Duodenal mucosa (tissue), 2 donors: ENCODE data around the gene FRMD5.

ENCODE experiments used
- H3K27ac ChIP-seq: one replicate; pipeline ENCODE4 v1.7.0; 2013; ENCODE audit warnings: low read depth, low read length
- H3K27me3 ChIP-seq, 2 donors: one replicate each; pipeline ENCODE4 v1.7.0; 2013; ENCODE audit warnings: low read length in 2 of 2, control low read depth in 1 of 2; ENCODE audit not compliant: insufficient read depth in 2 of 2, control insufficient read depth in 1 of 2
- H3K36me3 ChIP-seq, 2 donors: one replicate each; pipeline ENCODE4 v1.7.0; 2013; ENCODE audit warnings: low read length in 2 of 2, control low read depth in 1 of 2; ENCODE audit not compliant: insufficient read depth in 2 of 2, control insufficient read depth in 1 of 2
- H3K4me1 ChIP-seq, 2 donors: one replicate each; pipeline ENCODE4 v1.7.0; 2013; ENCODE audit warnings: low read length in 2 of 2, control low read depth in 1 of 2; ENCODE audit not compliant: insufficient read depth in 2 of 2, control insufficient read depth in 1 of 2
- H3K4me3 ChIP-seq, 2 donors: one replicate each; pipeline ENCODE4 v1.7.0; 2013; ENCODE audit warnings: low read length in 2 of 2, low read depth in 1 of 2
- H3K9ac ChIP-seq, 2 donors: one replicate each; pipeline ENCODE4 v1.7.0; 2013; ENCODE audit warnings: low read length in 2 of 2, low read depth in 1 of 2
- H3K9me3 ChIP-seq, 2 donors: one replicate each; pipeline ENCODE4 v1.7.0; 2013; ENCODE audit warnings: low read length in 2 of 2, control low read depth in 1 of 2; ENCODE audit not compliant: control insufficient read depth in 1 of 2

The FRMD5 gene

DNA sequence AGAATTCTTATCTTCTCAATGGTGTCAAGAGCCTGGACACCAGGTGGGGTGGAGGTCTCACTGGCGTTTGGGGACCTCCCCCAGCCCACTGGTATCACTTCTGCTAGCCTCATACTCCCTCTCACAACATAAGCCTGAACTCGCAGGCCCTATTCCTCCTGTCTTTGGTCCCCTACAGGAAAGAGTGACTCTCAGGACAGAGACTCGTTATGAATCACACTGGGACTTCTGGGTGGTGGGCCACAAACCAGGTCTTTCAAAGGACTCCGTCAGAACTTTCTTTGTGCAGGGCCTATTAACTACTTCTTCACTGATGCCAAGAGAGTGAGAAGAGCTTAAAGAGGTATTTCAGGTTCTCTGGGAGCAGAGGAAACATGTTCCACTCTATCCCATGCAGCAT, 267.9 kb downstream of the FRMD5 start:
- Histone ChIP-seq H3K4me3 (no peak overlapping the region), H3K36me3 (no peaks in the 10 kb centered on the region), H3K9me3 (no peaks in the 10 kb centered on the region), H3K4me1 (no peaks in the 10 kb centered on the region), H3K27ac (no peak overlapping the region), H3K9ac (no peak overlapping the region), H3K27me3 (peaks cover 0 to 3% of the 10 kb centered on the region in 2 donors)

DNA sequence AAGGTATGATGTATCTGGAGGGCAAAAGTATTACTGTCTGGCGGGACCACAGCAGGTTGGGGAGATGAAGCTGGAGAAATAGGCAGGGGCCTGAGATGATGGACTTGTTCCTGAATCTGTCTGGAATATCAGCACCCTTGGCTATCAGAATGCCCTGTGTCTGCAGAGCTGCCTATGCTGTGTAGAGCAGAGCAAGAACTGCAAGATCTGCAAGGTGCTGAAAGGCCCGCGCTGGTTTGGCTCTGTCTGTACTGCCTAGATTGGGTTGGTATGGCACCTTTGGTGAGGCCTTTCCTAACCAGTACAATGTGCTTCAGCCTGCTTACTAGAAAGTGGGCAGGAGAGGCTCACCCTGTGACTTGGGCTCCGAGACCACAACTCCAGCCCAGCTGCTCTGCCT, 271.5 kb downstream of the FRMD5 start:
- no peak overlapping the region for H3K27ac ChIP-seq
- H3K27me3 ChIP-seq = no peaks in the 10 kb centered on the region
- no peak overlapping the region for H3K9ac ChIP-seq
- H3K4me1 ChIP-seq = no peaks in the 10 kb centered on the region
- no peak overlapping the region for H3K4me3 ChIP-seq
- no peaks in the 10 kb centered on the region for H3K36me3 ChIP-seq
- H3K9me3 ChIP-seq = no peaks in the 10 kb centered on the region

DNA sequence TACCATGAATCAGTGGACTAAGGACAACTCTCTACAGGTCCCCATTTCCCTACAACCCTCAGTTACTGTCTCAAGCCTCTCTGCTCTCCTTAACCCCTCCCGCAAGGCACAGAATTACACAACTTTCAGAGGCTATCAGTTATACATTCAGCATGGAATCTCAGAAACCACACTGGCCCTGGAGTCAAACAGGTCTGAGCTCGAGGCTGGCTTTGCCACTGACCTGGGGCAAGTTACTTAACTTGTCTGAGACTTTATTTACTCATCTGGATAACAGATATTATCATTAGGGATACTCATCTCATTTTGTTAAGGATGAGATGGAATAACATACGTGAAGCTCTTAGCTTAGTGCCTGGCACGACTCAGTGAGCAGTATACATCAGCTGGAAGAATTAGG, 273.1 kb downstream of the FRMD5 start:
- Histone ChIP-seq H3K27ac (no peak overlapping the region), H3K4me3 (no peak overlapping the region), H3K4me1 (no peaks in the 10 kb centered on the region), H3K36me3 (no peaks in the 10 kb centered on the region), H3K9me3 (no peaks in the 10 kb centered on the region), H3K9ac (no peak overlapping the region), H3K27me3 (no peaks in the 10 kb centered on the region)

DNA sequence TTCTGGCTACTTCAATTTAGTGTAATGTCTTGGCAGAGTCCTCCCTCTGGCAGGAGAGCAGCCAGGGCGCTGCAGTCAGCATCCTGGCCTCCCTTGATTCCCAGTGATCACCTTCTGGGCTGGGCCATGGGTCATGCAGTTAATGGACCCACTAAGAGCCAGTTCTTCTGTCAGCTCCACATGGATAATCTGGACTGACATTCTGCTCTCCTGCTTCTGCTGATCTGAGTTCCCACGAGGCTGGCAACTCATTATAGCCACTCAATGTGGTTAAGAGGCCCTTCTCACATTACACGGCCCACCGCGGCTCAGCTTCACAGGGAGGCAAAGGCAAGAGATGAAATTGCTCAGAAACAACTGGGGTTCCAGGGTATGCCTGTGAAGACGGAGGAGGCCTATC, 274.3 kb downstream of the FRMD5 start:
- Histone ChIP-seq H3K4me1 (no peaks in the 10 kb centered on the region), H3K27ac (no peak overlapping the region), H3K36me3 (no peaks in the 10 kb centered on the region), H3K9ac (no peak overlapping the region), H3K9me3 (no peaks in the 10 kb centered on the region), H3K27me3 (no peaks in the 10 kb centered on the region), H3K4me3 (no peak overlapping the region)

DNA sequence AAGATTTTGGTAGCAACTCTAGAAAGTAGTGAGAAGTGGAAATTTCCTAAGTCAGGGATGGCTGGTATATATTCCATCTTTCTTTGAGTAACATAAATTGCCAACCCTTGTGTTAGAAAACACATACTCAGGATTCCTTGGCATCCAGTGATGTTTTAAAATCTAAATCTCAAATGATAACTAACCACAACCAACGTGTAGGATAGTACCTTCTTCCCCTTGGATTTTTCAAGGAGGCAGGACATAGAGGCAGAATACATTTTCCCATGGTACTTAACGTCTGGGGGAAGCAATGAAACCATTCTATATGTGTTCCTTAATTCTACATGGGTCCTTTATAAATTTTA, 274.8 kb downstream of the FRMD5 start:
- Histone ChIP-seq H3K9ac (no peak overlapping the region), H3K9me3 (no peaks in the 10 kb centered on the region), H3K27me3 (no peaks in the 10 kb centered on the region), H3K36me3 (no peaks in the 10 kb centered on the region), H3K27ac (no peak overlapping the region), H3K4me3 (no peak overlapping the region), H3K4me1 (no peaks in the 10 kb centered on the region)

DNA sequence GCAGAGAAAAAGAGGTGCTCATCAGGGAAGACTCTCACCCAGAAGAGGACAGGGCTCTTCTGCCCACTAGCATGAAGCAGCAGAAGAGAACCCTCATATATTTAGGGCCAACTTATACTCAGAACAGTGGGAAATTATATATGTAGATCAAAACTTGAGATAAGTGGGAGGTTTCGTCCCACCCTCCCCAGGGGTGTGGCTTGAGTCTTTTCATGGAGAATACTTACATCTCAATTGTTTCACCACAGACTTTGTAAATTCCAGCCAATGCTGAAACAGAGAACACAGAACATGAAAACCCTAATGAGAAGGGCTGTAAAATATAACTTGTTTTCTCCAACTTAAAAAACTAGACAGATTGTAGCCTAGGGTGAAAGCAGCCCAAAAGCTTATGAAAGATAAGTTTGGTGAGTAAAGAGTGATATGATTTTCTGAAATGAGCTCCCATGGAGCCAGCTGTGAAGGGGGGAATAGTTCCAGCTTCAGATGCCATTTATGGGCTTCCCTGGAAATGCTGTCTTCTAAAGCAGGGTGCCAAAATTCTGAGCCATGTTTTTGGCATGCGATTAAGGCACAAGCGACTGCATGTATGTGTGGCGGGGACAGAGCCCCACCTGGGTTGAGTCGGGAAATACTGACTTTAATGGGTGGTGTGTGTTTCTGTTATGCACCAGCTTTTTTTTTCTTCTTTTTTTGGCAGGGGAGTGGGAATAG, 275.4 kb downstream of the FRMD5 start:
- Histone ChIP-seq H3K36me3 (no peaks in the 10 kb centered on the region), H3K9ac (no peak overlapping the region), H3K4me1 (no peaks in the 10 kb centered on the region), H3K27ac (no peak overlapping the region), H3K9me3 (no peaks in the 10 kb centered on the region), H3K4me3 (no peak overlapping the region), H3K27me3 (no peaks in the 10 kb centered on the region)

DNA sequence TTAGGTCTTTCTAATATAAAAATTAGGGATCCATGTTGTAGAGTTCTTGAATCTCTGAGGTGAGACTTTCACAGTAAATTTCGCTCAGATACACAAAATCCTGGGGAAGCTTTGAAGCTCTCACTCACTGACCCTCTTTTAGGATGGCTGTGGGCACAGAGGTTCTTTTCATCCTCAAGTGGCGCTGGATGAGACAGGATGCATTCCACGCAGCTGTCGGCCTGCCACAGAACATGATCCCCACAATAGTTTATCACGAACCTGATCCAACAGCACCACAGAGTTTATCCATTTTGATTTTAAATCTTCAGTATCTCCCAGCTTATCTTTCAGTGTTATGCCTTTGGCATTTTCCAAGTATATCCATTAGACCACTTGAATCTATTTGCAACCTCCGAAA, 276.4 kb downstream of the FRMD5 start:
- Histone ChIP-seq H3K9ac (no peak overlapping the region), H3K4me1 (no peaks in the 10 kb centered on the region), H3K4me3 (no peak overlapping the region), H3K36me3 (no peaks in the 10 kb centered on the region), H3K27ac (no peak overlapping the region), H3K9me3 (no peaks in the 10 kb centered on the region), H3K27me3 (no peaks in the 10 kb centered on the region)

DNA sequence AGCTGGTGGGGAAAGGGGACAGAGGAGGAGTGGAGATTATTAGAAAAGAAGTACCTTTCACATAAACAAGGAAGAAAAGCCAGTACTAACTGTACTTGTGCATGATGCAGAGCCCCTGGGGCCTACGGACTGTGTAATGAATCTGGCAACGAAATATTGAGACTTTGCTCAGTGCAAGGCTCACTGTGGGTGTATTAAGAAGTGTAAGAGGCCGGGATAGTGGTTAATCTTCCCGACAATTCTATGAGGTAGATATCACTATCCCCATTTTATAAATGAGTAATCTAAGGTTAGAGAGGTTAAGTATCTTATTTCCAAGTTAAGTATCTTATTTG, 278.8 kb downstream of the FRMD5 start:
- H3K4me1 ChIP-seq = no peaks in the 10 kb centered on the region
- H3K27me3 ChIP-seq = no peaks in the 10 kb centered on the region
- H3K27ac ChIP-seq = no peak overlapping the region
- H3K9ac ChIP-seq = no peak overlapping the region
- no peaks in the 10 kb centered on the region for H3K9me3 ChIP-seq
- H3K4me3 ChIP-seq = no peak overlapping the region
- H3K36me3 ChIP-seq = no peaks in the 10 kb centered on the region

DNA sequence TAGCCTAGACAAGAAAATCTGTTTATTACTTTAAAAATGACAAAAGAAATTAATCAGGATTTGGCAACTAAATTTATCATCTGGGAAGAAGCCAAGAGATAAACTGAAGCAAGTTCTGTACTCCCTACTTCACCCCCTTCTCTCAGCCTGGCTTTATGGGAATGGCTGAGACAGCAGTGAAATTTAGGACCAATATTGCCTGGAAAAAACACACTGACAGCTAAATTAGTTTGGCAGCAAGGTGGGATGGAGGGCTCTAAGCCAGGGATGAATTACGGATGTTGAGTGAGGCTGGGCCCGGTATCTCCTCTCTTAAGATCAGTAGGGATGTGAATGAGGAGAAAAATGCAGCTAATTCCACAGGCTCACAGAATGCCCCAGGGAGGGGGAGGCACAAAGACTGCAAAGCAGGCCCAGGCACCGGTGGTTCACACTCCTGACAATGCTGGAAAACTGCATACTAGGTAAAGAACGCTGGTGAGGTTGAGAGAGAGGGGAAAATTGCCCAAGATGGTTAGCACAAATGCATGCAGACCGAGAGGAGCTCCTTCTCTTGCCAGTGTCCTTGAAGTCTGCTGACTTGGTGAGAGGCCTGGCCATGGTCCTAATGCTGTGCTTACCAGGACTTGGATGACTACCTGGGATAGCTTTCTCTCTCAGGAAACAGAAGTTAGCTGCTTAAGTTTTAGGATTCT, 279.3 kb downstream of the FRMD5 start:
- Histone ChIP-seq H3K36me3 (no peaks in the 10 kb centered on the region), H3K27ac (no peak overlapping the region), H3K9me3 (no peaks in the 10 kb centered on the region), H3K4me1 (no peaks in the 10 kb centered on the region), H3K4me3 (no peak overlapping the region), H3K9ac (no peak overlapping the region), H3K27me3 (no peaks in the 10 kb centered on the region)

DNA sequence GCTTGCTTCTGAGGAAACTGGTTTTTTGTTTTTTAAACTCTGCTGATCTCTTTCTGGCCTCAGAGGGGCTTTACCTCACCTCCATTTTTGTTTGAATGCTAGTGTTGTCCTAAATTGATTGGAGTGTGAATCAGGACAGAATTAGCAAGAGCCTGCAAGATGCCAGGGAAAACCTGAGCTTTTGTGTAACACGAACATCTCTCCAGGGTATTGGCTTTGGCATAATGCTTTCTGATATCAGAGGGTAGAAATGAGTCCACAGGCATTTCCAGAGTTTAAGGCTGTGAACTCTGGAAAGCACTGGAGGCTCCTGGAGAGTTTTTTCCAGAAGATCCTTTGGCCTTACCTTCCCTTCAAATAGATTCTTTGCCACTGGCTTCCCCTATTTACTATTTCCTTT, 281.1 kb downstream of the FRMD5 start:
- Histone ChIP-seq H3K27ac (no peak overlapping the region), H3K36me3 (no peaks in the 10 kb centered on the region), H3K9ac (no peak overlapping the region), H3K27me3 (no peaks in the 10 kb centered on the region), H3K4me3 (no peak overlapping the region), H3K9me3 (no peaks in the 10 kb centered on the region), H3K4me1 (no peaks in the 10 kb centered on the region)
